HS-27A (cell line): Measurements from ENCODE around the gene RNF8.
"Not testable (repeated sequence)": the region's sequence is repeated elsewhere in the genome, so short reads cannot be mapped to it uniquely, and the experiment has no call there.

Source experiments
- DNase-seq: peaks from one replicate; pipeline ENCODE4 v3.0.0-alpha.2; 2012; ENCODE audit warnings: low read depth, missing footprints

Gene RNF8

DNA sequence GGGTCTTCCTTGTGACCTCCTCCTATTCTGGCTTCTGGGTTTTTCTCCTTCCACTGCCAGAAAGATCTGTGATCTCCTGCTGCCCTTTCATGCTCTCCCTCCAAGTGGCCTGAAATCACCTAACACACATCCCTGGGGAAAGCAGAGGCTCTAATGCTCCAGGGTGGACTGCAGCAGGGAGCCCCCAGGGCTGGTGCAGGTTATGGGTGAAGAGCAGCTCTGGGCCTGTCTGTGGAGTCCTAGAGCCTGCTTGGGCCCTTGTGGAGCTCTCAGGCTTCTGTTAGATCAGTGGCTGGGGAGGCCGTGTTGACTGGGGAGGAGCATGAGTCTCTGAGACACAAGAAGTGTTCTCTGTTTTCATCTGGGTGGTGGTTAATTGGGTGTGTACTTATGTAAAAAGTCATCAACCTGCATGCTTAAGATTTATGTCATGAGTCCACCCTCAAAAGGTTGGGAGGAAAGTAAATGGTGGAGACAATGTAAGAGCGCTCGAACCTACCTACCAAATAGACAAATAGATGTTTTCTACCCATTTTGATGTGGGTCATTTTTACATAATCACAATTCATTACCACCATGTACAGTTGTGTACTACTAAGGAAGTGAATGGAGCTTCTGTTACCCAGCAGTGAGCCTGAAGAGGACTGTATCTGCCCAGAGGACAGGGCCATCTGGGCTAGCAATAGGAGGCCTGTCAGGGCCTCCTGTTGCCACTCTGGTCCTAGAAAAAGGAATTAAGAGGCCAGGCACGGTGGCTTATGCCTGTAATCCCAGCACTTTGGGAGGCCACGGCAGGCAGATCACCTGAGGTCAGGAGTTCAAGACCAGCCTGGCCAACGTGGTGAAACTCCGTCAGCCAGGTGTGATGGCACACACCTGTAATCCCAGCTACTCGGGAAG is 32.0 kb upstream of the RNF8 start:
- DNase-seq: no peak

DNA sequence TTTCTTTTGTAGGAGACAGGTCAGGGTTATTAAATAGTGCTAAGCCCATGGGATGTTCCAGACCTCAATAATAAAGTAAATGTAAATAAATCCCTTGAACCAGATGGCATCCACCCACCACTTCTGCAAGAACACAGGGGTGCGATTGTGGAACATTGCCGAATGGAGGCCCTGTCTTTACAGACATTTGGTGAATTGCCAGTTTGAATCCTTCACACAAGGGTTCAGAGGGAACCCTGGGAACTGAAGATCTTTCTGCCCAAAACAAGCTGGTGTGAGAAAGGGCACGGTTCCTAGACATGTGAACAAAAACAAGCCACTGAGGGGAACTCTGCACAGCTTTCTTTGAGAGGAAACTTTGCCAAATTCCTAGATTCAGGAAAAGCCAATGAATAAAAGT is 30.2 kb upstream of the RNF8 start:
- no peak for DNase-seq

DNA sequence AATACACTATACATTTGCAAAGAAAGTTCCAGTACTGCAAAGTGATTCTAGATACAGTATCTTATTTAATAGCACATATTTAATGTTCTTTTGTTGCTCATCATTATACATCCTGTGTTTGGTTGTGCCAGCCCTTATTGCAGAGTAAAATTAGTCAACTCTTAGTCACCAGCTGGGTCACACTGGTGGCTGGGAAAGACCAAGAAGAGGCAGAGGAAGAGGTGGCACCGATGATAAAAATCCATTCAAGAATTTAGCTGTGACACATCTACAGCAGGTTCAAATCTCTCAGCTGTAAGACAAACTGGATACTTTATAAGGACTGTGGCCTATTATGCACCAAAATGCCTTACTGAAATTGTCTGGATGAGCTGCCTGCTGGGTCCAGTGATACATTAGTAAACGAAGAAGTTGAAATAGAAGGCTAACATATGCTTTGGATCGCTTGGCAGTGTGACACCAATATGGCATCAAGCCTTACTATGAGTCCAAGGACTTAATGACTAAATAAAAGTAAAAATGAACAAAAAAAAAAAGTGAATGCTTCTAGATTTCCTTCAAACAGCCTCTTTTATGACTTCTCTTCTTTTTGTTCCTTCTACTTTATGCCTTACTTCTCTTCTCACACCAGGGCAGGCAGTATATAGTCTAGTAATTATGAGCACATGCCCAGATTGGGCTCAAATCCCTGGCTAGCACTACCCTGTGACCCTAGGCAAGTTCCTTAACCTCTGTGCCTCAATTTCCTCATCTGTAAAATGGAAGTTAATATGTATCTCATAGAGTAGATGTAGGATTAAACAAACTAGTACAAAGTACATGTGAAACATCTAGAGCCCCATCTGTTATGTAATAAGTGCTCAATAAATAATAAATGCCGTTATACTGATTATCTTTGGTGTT is 29.4 kb upstream of the RNF8 start:
- peak; percentile 62 for DNase-seq

DNA sequence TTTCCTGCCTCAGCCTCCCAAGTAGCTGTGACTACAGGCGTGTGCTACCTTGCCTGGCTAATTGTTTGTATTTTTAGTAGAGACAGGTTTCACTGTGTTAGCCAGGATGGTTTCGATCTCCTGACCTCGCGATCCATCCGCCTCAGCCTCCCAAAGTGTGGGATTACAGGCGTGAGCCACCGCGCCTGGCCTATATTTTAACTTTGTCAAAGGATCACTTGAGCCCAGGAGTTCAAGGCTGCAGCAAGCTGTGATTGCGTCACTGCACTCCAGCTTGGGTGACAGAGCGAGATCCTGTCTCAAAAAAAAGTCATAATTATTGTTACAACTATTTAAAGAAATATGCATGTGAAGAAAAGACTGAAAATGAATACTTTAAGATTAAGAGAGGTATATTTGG is 23.4 kb upstream of the RNF8 start:
- DNase-seq: not testable (repeated sequence)

DNA sequence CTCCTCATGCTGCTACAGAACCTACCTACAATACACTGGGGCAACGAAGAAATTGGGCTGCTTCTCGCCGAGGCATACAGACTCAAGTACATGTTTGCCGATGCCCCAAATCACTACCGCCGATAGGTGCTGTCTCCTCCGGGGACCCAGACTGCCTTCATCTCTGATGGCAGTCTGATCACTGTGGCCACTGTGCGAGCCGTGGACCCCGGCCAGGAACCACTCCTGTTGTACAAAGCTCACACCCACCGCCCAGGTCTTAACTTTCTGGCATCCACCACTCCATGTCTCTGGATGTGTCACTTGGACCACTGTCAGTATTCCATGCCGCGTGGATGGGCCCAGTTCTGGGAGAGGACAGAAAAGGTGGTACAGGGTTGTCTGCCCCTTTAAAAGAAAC is 22.7 kb upstream of the RNF8 start:
- no peak for DNase-seq

DNA sequence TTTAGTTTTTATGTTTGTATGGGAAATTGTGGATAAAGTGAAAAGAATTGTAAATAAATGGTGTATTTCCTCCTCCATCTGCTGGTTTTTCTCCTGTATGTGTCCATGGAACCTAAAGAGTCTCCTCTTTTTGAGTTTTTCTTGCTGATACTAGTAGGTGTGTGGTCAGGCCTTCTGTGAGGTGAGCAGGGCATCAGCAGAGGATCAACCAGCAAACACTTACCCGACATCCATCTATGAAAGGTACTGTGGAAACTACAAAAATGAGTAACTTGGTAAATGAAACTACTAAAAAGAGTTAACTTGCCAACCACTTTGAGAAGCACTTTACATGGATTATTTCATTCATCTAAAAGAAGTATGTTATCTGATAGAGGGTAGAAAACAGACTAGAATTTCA is 20.9 kb upstream of the RNF8 start:
- DNase-seq: no peak

DNA sequence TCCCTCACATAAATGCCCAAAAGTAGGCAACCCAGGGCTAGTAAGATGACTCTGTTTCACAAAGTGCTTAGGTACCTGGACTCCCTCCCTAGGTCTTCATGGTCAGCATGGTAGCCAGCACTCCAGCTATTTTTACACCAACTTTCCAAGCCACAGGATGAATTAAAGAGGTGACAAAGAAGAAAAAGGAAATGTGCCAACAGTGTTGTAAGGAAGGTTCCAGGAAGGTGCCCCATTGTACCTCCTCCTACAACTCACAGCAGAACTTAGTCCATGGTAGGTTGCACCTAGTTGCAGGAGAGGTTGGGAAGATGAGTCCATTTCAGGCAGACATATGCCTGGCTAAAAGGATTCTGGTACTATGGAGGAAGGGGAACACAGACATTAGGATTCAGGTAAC is 19.7 kb upstream of the RNF8 start:
- DNase-seq: no peak

DNA sequence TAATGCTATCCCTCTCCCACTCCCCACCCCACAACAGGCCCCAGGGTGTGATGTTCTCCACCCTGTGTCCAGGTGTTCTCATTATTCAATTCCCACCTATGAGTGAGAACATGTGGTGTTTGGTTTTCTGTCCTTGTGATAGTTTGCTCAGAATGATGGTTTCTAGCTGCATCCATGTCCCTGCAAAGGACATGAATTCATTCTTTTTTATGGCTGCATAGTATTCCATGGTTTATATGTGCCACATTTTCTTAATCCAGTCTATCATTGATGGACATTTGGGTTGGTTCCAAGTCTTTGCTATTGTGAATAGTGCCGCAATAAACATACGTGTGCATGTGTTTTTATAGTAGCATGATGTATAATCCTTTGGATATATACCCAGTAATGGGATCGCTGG is 15.5 kb upstream of the RNF8 start:
- DNase-seq: not testable (repeated sequence)

DNA sequence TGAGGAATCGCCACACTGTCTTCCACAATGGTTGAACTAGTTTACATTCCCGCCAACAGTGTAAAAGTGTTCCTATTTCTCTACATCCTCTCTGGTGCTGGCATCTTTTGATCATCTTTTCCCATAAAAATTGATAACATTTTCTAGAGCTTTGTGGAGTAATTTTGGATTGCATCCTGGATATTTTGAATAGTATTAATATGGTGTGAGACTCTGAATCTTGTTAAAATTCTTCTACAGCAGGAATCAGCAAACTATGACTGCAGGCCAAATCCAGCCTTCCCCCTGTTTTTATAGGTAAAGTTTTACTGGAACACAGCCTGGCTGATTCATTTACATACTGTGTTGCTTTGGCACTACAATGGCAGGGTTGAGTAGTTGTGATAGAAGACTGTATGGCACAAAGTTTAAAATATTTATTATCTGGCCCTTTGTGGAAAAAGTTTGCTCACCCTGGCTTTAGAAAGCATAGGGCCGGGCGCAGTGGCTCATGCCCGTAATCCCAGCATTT is 15.0 kb upstream of the RNF8 start:
- no peak for DNase-seq

DNA sequence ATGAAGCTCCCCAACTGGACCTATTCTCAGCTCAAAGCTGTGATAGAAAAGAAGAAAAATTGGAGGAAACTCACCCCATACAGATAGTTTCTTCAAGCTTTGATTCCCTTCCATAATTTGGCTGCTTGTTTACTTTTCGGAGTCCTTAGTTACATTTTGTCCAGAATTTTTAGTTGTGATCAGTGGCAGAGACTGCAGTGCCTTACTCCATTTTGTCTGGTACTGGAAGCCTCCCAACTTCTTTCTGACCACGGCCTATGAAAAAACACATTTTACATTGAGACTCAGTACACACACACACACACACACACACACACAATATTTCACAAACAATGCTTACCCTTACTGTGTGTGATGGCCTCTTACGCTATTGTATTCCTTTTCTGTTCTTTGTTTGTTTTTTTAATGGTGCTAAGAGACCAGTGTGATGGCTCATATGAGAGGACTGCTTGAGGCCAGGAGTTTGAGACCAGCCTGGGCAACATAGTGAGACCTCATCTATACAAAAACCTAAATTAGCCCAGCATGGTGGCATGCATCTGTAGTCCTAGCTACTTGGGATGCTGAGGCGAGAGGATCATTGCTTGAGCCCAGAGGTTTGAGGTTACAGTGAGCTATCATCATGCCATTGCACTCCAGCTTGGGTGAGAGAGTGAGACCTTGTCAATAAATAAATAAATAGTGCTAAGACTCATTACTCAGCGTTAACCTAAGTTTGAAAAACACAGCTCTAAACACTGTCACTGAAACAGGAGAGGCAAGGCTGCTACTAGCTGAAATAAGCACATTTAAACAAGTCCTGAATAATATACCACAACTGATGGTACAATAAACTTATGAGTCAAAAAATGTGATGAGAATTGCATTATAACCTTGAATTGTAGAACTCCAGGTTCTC is 13.8 kb upstream of the RNF8 start:
- DNase-seq: no peak

DNA sequence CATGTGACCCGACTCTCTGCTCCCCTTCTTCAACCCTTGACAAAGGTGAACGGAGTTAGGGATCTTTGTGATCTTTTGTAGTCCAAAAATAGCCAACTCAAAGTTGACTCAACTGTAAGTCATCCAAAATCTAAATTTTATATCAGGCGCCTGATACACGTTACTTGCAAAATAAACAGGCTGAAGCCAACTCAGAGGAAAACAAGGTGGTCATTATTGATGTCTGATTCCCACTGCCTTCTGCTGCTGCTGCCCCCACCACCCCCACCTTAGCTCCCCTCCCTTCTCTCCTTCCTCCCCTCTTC is 13.2 kb upstream of the RNF8 start:
- DNase-seq: no peak

DNA sequence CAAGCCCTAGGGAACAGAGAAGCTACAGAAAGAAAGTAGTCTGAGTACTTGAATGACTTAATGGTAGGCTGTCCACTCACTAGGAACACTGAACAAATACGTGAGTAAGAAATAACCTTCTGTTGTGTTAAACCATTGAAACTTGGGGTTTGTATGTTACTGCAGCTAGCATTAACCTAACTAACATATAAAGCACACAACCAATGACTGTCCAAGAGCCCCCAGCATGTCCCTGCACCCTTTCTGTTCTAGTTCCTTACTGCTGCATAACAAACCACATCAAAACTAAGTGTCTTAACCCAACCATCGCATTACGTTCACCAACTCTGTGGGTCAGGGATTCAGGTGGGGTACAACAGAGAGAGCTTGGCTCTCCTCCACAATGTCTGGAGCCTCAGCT is 10.5 kb upstream of the RNF8 start:
- no peak for DNase-seq

DNA sequence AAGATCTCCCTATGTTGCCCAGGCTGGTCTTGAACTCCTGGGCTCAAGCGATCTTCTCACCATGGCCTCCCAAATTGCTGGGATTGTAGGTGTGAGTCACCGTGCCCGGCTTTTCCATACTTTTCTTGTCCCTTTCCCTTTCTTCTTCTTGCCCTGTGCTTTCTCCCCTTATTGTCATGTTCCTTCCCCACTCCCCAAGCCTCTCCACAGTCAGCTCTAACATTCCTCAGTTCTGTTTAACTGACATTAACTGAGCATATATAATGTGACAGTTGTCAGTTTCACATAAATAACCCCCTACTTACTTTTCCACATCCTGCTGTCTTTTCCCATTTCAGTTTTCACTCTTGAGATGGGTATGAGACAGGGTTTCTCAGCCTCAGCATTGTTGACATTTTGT is 9.5 kb upstream of the RNF8 start:
- no peak for DNase-seq

DNA sequence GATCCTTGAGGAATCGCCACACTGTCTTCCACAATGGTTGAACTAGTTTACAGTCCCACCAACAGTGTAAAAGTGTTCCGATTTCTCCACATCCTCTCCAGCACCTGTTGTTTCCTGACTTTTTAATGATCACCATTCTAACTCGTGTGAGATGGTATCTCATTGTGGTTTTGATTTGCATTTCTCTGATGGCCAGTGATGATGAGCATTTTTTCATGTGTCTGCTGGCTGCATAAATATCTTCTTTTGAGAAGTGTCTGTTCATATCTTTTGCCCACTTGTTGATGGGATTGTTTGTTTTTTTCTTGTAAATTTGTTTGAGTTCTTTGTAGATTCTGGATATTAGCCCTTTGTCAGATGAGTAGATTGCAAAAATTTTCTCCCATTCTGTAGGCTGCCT is 8.0 kb upstream of the RNF8 start:
- DNase-seq: not testable (repeated sequence)

DNA sequence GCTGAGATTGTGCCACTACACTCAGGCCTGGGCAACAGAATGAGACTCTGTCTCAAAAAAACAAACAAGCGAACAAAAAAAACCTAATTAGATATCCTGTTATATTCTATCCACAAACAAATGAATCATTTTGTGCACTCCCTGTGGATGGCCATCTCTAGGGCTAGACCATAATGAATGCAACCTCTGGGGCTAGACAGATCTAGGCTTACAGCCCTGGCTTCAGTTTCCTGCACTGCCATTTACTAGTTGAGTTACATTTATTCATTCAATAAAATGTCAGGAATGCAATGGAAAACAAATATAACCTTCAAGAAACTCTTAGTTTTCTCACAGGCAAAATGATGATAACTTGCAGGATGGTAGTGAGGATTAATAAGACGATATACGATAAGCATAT is 6.6 kb upstream of the RNF8 start:
- no peak for DNase-seq

DNA sequence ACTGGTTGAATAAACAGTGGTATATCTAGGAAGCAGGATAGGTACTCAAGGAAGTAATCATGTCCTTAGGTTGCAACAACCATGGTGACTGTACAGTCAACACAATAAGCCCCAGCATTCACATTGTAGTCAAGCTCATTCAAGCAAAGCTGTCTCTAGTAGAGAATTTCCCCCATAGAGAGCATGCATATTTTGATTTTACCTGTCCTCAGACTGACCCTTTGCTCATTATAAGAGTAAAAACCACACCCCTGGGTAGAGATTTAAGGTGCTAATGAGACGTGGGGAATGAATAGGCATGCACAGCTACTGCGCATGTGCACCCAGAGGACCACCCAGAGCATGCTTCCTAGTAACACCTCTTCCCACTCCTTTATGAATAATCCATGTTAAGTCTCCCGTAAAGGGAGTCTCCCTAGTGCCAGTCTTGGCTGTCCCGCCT is 6.1 kb upstream of the RNF8 start:
- no peak for DNase-seq

DNA sequence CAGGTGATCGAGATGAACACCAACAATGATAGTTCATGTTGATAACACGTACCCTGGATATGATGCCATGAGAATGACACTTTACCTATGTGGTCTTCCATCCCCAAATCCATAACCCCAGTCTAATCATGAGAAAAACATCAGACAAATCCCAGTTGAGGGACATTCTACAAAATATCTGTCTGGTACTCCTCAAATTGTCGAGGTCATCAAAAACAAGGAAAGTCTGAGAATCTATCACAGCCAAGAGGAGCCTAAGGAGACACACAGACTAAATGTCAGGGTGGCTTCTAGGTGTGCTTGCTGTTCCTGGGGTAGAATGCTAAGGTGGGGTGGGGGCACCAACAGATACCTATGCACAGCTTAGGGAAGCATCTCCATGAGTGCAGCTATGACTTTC is 2.8 kb upstream of the RNF8 start:
- DNase-seq: no peak

DNA sequence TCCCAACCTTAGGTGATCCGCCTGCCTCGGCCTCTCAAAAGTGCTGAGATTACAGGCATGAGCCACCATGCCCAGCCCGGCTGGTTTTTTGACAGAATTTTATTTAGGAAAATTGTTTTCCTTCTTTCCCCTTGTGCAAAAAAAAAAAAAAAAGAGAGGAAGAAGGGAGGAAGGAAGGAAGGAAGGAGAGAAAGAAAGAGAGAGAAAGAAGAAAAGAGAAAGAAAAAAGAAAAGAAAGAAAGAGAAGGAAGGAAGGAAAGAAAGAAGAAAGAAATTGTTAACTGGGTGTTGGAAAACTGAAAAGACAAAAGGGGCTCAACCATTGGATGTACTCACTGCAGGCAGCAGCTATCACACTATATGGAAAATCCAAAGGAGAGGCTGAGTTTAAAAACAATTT is 1.4 kb upstream of the RNF8 start:
- DNase-seq: no peak

DNA sequence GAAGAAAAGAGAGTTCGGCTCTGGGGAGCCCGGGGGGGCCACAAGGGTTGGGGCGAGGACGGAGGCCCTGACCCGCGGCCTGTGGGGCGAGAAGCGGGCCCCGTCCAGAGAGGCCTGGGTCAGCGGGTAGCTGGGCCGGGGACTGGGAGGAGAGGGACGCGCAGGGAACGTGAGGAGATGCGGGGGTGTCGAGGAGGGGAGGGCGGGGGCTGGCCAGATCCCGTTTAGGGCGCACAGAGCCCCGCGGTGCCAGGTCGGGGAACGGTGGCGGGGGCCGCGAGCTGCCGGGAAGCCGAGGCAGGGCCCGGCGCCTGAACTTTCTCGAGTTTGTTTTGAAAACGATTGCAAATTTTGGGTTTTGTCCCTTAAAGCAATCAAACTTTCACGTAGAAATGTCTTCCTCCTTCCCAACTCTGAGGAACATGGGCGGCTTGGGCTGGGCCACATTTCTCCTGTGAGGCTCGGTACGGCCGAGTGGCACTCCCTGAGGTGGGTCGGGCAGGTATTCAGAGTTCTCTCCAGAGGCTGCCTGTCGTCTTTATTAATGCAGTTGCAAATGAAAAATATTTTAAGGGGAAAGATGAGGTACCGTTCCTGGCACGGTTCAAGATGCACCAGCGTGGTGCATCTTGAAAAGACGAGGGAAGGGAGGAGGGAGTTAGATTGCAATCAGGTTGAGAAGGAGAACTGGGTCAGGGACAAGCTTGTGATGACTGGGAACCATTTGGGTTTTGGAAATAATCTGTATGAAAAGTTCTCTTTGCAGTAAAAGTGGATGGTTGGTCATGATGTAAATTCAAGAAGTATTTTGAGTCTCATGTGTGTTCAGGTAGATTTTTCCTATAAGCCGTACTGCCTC is 972 bp downstream of the RNF8 start:
- DNase-seq: no peak

DNA sequence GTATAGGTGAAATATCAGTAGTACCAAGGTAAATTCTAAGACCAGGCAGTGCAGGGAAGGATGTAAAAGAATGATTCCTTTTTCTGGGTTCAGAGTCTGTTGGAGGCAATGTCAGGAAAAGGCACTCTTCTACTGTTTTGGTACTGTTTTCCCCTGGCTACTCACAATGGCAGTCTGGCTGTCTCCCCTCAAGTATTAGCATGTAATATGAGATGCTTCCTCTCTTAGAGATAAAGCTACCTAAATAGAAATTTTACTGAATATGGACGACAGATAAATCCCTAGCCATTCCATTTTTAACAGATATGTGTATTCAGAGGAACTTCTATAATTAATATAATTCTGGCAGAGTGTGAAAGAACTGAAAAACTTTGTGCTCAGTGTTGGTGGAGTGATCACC is 3.5 kb downstream of the RNF8 start:
- no peak for DNase-seq

DNA sequence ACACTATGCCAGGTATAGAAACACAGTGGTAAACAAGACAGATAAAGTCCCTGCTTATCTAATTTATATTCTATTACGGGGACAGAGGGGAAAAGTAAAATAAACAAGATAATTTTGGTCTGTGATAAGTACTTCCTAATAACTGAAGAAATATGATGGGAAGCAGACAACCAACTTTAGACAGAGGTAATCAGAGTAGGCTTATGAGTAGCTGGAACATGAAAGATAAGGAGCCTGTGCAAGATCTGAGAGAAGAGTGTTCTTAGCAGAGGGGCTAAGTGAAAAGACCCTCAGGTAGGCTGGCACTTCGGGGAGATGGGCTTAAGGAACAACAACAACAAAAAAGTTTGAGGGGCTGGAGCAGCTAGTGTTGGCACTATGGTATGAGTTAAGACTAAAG is 4.1 kb downstream of the RNF8 start:
- DNase-seq: no peak
